Measurements from ENCODE around the gene PLD1. TPM values are rescaled to one million over a fixed set of nuclear protein-coding genes. Genes with fewer than 3 reads are reported as not detected.

The PLD1 gene
- total and polyA plus RNA-seq, 11 donors: 12.3 to 106 (median 61.0) TPM

DNA sequence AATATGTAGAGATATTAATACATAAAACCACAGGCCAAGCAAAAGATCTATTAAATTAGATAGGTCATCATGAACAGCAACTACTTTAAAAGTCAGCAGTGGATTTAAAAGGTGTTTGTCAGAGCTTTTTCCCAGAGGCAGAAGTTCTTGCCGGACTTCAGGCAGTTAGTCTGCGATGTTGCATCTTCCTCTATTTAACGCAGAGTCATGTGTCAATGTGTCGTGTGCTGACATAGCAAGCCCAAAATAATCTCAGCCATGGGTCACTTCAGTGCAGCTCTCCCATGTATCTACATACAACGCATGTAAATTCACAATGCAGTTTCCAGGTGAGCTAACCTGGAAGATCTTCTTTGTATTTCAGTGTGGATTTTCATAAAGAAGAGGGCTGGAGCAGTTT, 24.8 kb upstream of the PLD1 start:
- TF ChIP-seq, protein P1, sequence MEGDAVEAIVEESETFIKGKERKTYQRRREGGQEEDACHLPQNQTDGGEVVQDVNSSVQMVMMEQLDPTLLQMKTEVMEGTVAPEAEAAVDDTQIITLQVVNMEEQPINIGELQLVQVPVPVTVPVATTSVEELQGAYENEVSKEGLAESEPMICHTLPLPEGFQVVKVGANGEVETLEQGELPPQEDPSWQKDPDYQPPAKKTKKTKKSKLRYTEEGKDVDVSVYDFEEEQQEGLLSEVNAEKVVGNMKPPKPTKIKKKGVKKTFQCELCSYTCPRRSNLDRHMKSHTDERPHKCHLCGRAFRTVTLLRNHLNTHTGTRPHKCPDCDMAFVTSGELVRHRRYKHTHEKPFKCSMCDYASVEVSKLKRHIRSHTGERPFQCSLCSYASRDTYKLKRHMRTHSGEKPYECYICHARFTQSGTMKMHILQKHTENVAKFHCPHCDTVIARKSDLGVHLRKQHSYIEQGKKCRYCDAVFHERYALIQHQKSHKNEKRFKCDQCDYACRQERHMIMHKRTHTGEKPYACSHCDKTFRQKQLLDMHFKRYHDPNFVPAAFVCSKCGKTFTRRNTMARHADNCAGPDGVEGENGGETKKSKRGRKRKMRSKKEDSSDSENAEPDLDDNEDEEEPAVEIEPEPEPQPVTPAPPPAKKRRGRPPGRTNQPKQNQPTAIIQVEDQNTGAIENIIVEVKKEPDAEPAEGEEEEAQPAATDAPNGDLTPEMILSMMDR (IDR thresholded peaks at IDR 0.05): no peak
- no peak for TF ChIP-seq POLR2A (IDR thresholded peaks at IDR 0.05)
- ATAC-seq: peak in 1 of 4 donors; percentile 34
- H3K9me3 ChIP-seq: no peaks in the 10 kb centered on the region
- intact Hi-C loops (cut with DNase I): loop anchor here in 6 of 10 donors (2.0 to 10.0 kb wide), 9 partner anchors 130 to 500 kb away; partner anchors contain the start of gene FNDC3B (in 2 of the 6)
- no peaks in the 10 kb centered on the region for H3K36me3 ChIP-seq
- peak overlapping the region in 9 of 12 donors; percentile 17 to 72 (median 46) for H3K27ac ChIP-seq
- H3K4me1 ChIP-seq: peaks cover 0 to 67% (median 42%) of the 10 kb centered on the region in 12 donors
- DNase-seq: no peak
- H3K4me3 ChIP-seq: no peak overlapping the region
- 40 to 47% (median 44%) methylated on average over 5 of the region's 5 CpGs for WGBS, 4 donors
- H3K27me3 ChIP-seq: no peaks in the 10 kb centered on the region

DNA sequence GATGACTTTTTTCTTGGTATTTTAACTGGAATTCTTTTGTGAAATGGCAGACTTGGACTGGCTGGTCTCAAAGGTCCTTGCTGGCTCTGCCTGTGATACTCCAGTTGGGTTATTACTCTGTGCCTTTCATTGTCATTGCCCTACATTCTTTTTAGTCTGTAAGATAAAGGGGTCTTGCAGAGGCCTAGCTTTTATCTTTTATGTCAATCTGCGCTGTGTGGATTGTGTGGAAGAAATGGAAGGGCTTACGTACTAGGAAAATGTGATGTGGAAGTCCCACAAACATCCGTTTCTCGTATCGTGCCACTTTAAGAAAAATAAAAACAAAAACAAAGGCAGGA, 24.1 kb upstream of the PLD1 start:
- ATAC-seq: no peak
- peak overlapping the region; percentile 1 to 72 (median 40) for H3K27ac ChIP-seq
- DNase-seq: no peak
- H3K36me3 ChIP-seq: no peaks in the 10 kb centered on the region
- H3K4me1 ChIP-seq: peaks cover 0 to 74% (median 48%) of the 10 kb centered on the region in 12 donors
- intact Hi-C loops (cut with DNase I): loop anchor here in 8 of 10 donors (2.0 to 10.0 kb wide), 13 partner anchors 62 to 500 kb away; partner anchors contain the start of gene FNDC3B (in 4 of the 8)
- H3K4me3 ChIP-seq: no peak overlapping the region
- no peaks in the 10 kb centered on the region for H3K27me3 ChIP-seq
- no peak for TF ChIP-seq POLR2A (IDR thresholded peaks at IDR 0.05)
- TF ChIP-seq, protein P1 (IDR thresholded peaks at IDR 0.05): peak in 1 of 12 donors; percentile 1
- WGBS, 4 donors: 73 to 90% (median 81%) methylated on average over 5 of the region's 5 CpGs
- H3K9me3 ChIP-seq: no peaks in the 10 kb centered on the region

DNA sequence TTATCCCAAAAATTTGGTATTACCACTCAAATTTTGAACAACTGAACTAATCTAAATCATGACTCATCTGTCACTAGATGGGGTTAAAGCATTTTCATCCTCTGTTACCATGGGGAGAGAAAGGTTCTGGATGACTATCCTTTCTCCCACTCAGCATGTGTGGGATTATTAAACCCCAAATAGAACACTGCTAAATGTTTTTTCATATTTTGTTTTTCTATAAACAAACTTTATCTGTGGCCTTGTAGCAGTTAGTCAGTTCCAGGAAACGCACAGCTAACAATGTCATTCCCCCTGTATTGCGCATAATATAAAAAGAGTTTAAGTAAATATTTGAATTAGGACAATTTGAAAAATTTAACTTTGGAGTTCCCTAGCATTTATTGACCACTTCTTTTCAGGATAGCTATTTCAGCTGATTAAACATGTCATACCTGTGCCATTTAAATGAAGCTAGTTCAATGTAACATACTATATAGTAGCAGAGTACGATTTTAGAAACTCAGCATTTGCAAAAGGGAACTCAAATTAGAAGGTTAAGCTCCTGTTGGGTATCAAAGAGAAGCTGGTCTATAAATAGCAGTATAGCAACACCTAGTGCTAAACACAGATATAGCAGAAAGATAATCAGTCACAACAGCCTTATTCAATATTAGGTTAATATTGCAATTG, 23.6 kb upstream of the PLD1 start:
- intact Hi-C loops (cut with DNase I): loop anchor here in 8 of 10 donors (2.0 to 10.0 kb wide), 13 partner anchors 62 to 501 kb away; partner anchors contain the start of gene FNDC3B (in 4 of the 8)
- peaks cover 0 to 75% (median 52%) of the 10 kb centered on the region in 12 donors for H3K4me1 ChIP-seq
- no peak for DNase-seq
- TF ChIP-seq, protein P1 (IDR thresholded peaks at IDR 0.05): peak in 10 of 12 donors; percentile 17 to 50 (median 38)
- TF ChIP-seq POLR2A (IDR thresholded peaks at IDR 0.05): no peak
- H3K4me3 ChIP-seq: no peak overlapping the region
- peak in 2 of 4 donors; percentile 17 to 26 for ATAC-seq
- H3K27ac ChIP-seq: peak overlapping the region; percentile 1 to 72 (median 40)
- H3K36me3 ChIP-seq: no peaks in the 10 kb centered on the region
- no peaks in the 10 kb centered on the region for H3K27me3 ChIP-seq
- no peaks in the 10 kb centered on the region for H3K9me3 ChIP-seq
- WGBS, 4 donors: 44 to 56% (median 54%) methylated on average over 3 of the region's 3 CpGs

DNA sequence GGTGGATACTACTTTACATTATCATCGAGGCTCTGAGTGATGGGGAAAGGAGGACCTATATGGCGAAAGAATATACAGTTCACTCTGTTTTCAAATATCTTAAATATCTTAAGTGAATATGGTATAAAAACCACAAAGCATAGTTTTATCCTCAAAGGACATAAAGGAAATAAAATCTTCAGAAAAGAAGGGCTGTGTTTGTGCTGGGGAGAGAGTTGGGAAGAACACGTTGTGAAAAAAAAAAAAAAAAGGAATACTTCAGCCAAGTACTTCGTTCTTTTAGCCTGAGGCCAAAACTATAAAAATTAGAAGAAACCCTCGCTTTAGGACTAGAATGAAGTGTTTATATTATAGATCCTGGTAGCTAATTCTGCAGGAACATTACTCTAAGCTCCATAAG, 22.7 kb upstream of the PLD1 start:
- Histone ChIP-seq H3K4me3 (no peak overlapping the region), H3K27me3 (no peaks in the 10 kb centered on the region), H3K4me1 (peaks cover 0 to 70% (median 46%) of the 10 kb centered on the region in 12 donors), H3K27ac (peak overlapping the region in 8 of 12 donors; percentile 33 to 72 (median 54)), H3K9me3 (no peaks in the 10 kb centered on the region), H3K36me3 (no peaks in the 10 kb centered on the region)
- no peak for DNase-seq
- ATAC-seq: no peak
- TF ChIP-seq, protein P1 (IDR thresholded peaks at IDR 0.05): no peak
- TF ChIP-seq POLR2A (IDR thresholded peaks at IDR 0.05): no peak
- intact Hi-C loops (cut with DNase I): loop anchor here in 8 of 10 donors (5.0 to 10.0 kb wide), 12 partner anchors 61 to 502 kb away; partner anchors contain the start of gene FNDC3B (in 4 of the 8)
- WGBS, 4 donors: 71 to 75% (median 72%) methylated on average over 5 of the region's 5 CpGs

All from heart left ventricle (tissue), 16 donors.